D341Med (cell line): ENCODE results near the gene GTPBP10.

Source experiments
- DNase-seq: peaks from one replicate; pipeline ENCODE4 v3.0.0; 2012; ENCODE audit warnings: low spot score

GTPBP10 gene

GRCh38 chr7:90433221-90433620 is 86.7 kb downstream of the GTPBP10 start:
- DNase-seq = no peak
